Suppressor macrophage (primary cell): Measurements from ENCODE around the gene PADI1.
A peak's percentile ranks its signal among the peaks of the same experiment; 100 is the strongest.

ENCODE experiments used
- DNase-seq, 4 experiments: peaks; one replicate each; pipeline ENCODE4 v3.0.0-alpha.2; 2020 to 2022
- total RNA-seq, 17 experiments: gene quantifications; one replicate each; lab custom pipeline; 2026; ENCODE audit warnings: mixed read lengths in 6 of 17, inconsistent platforms in 3 of 17; lab: John Stamatoyannopoulos, UW

The PADI1 gene, protein sequence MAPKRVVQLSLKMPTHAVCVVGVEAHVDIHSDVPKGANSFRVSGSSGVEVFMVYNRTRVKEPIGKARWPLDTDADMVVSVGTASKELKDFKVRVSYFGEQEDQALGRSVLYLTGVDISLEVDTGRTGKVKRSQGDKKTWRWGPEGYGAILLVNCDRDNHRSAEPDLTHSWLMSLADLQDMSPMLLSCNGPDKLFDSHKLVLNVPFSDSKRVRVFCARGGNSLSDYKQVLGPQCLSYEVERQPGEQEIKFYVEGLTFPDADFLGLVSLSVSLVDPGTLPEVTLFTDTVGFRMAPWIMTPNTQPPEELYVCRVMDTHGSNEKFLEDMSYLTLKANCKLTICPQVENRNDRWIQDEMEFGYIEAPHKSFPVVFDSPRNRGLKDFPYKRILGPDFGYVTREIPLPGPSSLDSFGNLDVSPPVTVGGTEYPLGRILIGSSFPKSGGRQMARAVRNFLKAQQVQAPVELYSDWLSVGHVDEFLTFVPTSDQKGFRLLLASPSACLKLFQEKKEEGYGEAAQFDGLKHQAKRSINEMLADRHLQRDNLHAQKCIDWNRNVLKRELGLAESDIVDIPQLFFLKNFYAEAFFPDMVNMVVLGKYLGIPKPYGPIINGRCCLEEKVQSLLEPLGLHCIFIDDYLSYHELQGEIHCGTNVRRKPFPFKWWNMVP
- total RNA-seq: 0 to 3.6 (median 0) reads per million in 17 experiments

DNA sequence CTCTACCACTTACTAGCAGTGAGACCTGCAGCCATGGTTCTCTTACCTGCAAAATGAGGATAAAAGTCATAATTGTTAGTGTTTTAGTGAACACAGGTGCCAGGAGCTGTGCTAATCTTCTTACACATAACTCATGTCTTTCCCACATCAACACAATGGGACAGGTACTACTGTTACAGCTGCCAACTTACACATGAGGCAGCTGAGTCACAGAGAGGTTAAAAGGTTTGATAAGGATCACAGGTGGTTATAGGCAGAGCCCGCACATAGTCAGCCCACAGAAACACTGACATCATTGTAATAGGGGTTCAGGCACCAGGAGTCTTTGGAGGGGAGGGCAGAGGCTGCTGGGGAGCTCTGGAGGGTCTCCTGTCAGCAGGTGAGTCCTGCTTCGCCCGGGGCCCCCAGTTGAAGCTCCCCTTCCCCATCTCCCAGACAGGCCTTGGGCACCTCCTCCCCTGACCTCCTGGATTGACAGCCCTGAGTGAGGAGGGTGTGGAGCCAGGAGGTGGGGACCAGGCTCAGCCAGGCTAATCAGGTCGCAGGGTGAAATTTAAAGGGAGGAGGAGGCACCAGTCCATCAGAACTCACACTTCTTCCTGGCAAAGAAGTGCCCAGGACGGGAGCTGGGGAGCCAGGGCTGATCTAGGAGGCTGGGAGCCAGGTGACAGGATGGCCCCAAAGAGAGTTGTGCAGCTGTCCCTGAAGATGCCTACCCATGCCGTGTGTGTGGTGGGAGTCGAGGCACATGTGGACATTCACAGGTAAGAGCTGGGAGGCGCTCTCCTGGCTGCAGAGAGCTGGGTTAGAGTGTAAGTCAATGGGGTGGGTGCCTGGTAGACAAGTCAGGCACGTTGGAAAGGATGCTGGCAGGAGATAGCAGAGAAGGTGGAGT, at the start of gene PADI1:
Gene PADI1, plus strand, starts transcription at position 583 of the 895 bp plus-strand sequence. Its CDS starts 90 bp downstream, at position 673.
- DNase-seq: no peak

DNA sequence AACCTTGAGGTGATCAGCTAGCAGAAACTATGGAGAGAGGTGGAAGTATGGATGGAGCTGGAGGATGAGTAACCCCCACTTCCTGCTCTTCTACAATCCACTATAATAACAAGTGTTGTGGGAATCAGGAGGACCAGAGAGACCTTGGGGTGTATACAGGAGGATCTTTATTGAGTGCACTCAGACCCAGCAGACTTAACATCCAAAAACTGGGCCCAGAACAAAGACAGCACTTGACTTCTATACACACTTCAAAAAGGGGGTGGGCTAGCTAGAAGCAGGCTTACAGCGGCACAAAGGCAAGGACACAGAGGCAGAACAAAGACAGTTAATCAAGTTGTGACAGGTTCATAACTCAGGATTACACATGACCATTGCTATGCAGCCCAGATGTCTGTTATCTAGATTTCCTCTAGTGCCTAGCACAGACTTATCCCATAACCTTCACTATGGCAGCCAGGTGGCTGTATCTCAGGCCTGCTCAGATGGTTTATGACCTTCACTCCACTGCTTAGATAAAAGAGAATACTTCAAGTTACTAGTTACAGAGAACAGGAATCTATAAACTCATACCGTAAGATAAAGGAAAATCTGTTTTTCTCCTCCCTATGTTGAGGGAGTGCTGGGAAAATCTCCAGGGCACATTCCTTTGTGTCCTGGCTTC, 49.5 kb upstream of the PADI1 start:
- DNase-seq: no peak

DNA sequence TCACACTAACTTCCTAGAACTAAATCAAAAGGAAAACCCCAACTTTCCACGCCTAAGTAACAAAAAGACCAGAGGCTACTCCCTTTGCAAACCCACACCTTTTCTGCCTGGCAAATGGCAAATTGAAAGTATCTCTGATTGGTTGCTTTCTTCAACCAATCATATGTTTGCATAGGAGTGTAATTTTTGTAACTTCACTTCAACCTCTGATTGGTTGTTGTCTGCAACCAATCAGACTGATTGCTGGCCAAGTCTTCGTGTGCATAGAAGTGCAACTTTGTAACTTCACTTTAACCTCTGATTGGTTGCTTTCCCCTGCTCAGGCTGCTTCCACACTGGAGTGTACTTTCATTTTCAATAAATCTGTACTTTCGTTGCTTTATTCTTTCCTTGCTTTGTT, 48.8 kb upstream of the PADI1 start:
- DNase-seq: no peak

DNA sequence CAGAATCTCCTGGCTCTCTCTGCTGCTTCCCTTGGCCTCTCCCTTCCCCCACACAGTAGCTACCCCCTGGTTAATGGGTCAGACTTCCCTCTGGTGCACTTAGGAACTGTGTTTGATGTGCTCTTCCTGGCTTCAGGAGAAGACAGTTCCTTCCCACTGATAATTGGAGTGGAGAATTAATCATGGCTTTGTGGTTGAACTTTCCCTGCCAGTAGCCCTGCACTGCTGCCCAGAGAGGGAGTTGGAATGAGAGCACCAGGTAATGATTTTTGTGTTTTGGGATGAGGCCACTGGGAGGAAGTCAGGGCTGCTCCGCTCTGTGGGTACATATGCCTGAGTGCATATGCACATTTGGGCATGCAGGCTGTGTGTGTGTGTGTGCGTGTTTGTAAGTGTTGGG, 46.0 kb upstream of the PADI1 start:
- no peak for DNase-seq

DNA sequence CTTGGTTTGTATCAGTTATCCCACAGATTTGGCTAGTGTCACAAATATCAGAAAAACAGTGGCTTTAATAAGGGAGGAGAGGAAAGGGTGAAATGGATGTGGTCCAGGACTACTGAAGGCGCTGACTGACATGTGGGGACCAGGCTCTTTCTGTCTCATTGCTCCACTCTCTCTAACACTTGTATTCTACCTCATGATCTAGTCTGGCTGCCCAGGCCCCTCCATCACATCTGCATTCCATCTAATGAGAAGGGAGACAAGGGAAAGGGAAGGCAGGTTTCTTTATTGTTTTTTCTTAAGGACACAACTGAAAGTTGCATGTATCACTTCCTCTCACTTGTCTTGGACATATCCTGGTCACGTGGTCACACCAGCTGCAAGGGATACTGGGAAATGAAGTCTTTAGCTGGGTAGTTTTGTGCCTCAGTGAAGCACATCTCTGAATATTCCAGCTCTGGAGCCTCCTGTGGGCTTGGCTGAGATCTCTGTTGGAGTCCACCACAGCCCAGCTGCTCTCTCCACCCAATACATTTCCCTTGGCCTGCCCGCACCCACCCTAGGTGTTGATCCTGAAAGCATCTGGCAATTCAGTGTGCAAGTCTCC, 43.7 kb upstream of the PADI1 start:
- DNase-seq: peak; percentile 18 to 72 (median 60)

DNA sequence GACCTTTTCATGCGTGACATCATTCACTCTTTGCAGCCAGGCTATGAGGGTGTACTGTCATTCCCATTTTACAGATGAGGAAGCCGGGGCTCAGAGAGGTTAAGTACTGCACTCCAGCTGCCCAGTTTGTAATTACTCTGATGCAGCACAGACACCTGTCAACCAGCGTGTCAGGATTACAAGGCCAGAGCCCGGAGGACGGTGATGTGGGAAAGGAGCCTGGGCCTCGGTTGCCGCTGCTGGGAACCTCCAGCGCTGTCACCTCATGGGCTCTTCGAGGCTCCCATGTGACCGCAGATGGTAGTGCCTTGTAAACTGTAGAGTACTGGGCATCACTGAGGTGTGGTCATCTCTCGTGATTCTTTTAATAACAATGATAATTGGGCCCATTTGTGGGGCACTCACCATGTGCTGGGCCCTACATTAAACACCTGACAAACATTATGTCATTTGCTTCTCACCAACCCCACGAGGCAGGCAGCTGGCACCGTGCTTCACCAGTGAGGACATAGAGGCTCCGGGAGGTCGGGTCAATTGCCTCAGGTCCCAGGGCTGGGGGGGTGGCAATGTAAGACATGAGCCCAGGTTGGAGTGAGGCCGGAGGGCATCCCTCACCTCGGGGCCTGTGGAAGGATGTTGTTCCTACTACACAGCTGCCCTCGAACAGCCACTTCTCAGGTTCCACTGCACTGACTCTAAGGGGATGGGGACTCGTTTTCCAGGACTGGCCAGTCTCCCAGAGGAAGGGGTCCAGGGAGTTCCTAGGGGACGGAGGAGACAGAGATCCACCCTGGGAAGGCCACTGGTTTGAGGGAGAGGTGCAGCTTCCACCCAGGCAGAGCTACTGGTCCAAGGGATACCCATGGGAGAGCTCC, 42.8 kb upstream of the PADI1 start:
- no peak for DNase-seq

DNA sequence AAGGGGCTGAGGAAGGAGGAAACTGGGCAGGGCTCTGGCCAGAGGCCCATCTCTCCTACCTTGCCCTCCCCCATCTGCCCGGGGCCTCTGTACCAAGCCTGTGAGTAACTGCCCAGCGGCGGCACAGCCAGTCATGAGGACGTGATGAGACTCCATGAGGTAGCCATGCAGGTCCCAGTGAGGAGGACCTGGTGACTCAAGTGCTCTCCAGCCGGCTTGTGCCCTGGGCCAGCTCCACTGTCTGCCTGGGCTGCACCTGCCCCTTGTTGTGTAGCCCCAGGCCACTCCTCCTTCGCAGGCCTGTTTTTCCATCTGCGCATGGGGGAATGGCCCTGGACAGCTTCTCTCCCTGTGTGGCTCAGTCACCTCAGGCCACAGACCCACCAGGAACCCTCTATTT, 42.0 kb upstream of the PADI1 start:
- no peak for DNase-seq

DNA sequence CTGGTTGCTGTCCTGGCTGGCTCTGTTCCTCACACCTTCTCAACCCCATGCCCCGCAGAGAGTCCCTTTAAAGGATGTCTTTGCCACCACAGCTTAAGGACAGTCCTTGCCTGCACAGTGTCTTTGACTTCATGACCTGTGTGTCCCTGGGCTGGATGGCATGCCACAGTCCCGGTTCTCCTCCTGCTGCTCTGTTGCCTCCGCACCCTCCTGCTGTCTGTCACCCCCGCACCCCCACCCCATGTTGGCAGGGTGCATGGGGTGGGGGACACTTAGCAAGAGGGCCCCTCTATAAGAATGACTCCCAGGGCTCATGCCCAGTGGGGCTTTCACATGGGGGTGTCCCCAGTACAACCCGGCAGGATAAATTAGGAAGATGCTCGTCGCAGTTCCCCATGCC, 41.6 kb upstream of the PADI1 start:
- DNase-seq: no peak

DNA sequence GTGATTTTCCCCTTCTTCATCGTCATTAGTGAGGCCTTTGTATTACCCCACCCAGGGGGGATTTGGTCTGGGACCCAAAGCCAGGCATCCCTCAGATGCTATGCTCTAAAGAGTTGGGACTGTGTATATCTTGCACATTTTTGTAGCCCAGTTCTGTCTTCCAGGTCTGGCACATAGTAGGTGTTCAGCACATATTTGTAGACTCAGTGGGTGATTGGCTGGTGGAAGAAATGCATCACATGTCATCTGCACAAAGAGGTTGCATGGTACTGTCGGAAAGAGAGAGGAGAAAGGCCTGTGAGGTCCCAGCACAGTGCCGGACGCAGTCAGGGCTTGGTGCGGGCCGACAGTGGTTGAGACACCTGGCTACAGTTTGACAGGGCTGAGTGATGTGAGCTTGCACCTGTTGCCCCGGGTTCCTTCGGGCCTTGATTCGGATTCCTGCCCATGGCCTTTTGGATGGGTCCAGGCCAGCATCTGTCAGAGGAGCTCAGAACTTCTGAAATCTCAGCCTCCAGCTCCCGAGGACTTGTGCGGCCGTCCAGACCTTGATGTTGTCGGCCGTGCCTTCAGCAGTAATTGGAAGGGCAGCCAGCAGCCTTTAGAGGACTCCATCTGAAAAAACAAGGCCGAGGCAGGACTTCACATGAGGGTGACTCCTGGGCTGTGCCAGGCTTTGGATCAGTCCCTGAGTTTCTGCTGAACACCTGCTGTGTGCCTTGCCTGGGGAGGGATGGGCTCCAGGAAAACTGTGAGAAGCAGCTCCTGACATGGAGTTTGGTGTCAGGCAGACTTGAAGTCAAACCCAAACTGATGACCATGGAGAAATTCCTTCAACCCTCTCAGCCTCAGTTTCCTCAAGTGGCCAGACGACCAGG, 40.9 kb upstream of the PADI1 start:
- no peak for DNase-seq

DNA sequence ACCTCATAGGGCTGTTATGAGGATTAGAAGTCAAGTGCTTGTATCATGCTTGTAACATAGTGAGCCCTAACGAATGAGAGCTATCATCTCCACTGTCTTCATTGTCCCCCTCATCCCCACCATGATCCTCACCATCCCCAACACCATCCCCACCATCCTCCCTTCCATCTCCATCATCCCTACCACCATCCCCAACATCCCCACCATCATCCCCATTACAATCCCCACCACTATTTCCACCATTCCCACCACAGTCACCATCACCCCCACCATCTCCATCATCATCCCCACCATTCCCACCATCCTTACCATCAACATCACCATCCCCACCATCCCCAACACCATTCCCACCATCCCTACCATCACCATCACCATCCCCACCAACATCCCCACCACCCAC, 39.1 kb upstream of the PADI1 start:
- no peak for DNase-seq

DNA sequence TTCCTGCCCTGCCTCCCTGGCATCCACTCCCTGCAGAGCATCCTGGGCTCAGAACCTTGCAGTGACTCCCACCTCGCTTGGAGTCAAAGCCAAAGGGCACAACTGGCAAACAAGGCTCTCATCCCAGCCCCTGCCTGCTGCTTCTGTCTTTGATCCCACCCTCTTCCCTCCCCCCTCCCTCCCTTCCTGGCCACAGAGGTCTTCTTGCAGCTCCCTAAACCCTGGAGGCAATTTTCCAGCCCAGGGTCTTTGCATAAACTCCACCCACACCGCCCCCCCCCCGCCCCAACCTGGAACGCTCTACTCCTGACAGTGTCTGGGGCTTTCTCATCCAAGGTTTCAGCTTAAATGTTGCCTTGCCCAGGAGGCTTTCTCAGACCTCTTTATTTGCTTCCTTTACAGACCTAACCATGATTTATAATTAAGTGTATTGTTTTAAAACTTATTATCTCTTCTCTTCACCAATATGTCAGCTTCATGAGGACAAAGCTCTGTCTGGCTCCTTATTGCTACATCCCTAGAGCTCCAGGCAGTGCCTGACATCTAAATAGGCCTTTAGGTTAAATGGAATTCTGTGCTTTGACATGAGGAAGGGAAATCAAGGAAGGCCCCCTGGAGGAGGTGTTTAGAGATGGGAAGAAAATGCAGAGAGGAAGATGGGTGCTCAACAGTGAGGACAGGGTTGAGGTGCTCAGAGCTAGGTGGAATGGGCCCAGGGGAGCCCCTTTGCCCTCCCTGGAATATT, 37.7 kb upstream of the PADI1 start:
- no peak for DNase-seq

DNA sequence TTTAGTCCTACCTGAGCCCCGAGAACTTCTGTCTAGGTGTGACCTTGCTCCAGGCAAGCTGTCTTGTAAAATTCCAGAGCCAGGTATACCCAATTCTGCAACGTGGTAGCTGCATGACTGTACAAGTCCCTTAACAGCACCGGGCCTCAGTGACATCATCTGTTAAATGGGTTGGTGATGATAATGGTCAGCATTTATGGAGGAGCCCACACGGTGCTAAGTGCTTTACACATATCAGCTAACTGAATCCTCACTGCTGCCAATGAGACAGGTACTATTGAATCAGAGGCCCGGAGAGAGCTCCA, 37.2 kb upstream of the PADI1 start:
- no peak for DNase-seq

DNA sequence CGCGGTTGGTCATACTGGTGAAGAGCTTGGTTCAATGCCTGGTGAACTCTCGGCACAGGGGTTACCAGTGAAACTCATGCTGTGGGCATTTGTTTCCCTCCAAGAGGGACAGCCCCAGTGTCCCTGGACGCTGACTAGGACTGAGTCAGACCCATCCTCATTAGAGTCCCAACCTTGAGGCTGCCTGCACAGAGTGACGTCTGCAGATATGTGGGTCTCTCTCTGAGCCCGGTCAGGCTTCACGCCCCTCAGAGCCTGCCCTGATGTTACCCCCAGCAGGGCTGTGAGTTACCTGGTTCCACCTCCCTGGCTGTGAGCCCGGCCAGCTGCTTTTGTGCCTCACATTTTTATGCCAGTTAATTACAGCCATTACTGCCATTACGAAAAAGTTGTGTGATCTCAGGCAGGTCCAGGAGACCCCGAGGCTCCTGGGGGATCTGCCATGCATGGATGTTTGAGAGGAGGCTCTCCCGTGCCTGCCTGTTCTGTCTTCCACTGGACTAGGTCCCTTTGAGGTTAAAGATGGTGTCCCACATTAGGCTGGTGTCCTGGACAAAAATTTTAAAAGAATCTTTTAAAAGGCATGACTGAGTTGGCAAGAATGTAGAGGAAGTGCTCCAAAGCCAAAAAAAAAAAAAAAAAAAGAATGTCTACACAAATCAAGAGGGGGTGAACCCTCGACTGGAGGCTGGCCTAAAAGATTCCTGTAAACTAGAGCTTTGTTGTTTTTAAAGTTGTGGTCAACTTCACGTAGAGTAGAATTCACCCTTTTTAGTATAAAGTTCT, 36.6 kb upstream of the PADI1 start:
- DNase-seq: no peak

DNA sequence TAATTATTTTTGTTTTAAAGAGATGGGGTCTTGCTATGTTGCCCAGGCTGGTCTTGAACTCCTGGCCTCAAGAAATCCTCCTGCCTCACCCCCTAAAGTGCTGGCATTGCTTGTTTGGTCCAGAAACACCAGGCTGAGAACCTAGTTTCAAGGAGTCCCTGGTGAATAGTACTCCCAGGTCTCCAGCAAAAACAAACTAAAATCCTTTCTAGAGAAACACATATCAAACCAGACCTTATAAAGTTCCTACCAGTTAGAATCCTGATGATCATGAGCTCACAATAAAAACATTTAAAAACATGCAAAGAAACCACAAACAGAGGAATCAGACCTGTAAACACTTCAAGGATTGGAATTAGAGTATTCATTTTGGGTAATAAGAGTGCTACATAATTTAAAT, 34.4 kb upstream of the PADI1 start:
- DNase-seq: no peak

DNA sequence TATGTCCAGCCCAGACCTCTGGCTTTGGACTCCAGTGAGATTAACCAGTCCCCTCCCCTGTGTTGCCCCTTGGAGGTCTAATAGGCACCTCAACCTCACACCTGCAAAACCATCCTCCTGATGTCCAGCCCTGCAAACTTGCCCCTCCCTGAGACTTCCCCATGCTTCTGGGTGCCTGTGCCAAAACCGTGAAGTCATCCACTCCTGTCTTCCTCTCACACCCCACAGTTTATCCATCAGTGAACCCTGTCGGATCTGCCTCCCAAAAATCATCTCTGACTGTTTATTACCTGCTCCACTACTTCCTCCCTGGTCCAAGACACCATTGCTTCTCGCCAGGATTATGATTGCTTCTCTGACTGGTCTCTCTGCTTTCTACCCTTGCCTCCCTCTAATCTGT, 31.7 kb upstream of the PADI1 start:
- no peak for DNase-seq

DNA sequence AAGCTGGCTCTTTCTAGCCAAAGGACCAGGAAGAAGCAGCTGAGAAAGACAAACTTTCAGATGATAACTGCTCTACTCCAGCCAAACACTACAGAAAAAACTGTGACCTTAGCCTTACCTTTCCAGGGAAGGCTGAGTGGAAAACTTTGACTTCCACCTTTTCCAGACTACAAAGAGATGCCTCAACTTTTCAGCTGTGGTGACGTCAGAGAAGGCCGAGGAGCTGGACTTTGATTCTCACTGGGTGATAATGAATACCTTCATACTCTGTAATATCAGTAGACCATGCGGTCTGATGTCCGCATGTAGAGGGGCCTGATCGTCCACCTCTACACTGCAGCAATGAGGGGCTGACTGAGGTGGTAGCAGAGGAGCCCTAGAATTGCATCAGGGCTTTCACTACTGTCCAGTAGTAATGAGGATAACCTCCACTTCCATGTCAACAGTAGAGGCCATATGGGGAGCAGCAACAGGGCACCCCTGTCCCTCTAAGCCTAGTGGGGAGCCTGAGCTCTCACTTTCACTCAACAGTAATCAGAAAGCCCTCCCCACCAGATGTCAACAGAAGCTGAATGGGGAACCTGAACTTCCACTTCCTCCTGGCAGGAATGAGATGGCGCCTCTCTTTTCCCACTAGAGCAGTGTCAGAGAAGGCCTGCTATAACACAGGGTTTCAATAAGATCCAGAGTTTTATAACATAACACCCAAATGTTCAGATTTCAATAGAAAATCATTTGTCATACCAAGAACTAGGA, 28.4 kb upstream of the PADI1 start:
- peak; percentile 32 to 70 (median 61) for DNase-seq

DNA sequence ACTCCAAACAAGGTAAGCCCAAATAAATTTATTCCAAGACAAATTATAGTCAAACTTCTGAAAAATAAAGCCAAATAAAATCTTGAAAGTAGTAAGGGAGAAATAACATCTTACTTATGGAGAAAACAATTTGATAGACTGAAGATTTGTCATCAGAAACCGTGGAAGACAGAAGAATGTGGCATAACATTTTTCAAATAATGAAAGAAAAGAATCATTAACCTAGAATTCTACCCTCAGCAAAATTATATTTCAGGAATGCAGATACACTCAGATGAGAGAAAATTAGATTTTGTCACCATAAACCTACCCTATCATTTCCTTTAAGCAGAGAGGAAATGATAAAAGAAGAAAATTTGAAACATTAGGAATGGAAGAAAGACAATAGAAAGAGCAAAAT, 27.3 kb upstream of the PADI1 start:
- DNase-seq: no peak
